ENCODE results near the gene PRSS8. TPM values are rescaled to one million over a fixed set of nuclear protein-coding genes. Genes with fewer than 3 reads are reported as not detected.

Gene PRSS8
- total RNA-seq, 1 donor from 2014 or later: 312 TPM

DNA sequence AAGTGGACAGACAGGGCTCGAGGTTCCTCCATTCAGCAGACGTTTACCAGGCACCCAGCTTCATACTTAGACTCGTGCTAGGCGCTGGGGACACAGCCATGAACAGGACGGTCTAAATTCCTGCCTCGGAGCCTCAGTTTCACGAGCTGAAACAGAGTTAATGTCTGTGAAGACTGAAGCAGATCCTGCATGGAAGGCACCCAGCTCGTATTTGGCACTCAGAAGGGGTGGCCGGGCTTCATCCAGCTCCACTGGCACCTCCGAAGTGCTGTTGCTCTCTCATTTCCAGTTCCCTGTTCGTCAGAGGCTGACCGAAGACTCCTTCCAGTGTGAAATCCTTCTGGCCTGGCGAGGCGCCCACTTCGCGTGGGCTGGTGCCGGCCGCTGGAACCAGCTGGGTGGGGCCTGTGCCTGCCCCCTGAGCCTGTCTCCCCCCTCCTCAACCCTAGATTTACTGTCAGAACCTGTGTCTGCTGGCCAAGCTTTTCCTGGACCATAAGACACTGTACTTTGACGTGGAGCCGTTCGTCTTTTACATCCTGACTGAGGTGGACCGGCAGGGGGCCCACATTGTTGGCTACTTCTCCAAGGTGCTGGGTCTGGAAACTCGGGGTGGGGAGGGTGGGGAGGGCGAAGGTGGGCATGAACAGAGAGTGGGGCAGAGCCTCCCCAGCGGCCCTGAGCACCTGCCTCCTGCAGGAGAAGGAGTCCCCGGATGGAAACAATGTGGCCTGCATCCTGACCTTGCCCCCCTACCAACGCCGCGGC is 5.8 kb downstream of the PRSS8 start:
- DNase-seq (ENCODE audit: low spot score): no peak

DNA sequence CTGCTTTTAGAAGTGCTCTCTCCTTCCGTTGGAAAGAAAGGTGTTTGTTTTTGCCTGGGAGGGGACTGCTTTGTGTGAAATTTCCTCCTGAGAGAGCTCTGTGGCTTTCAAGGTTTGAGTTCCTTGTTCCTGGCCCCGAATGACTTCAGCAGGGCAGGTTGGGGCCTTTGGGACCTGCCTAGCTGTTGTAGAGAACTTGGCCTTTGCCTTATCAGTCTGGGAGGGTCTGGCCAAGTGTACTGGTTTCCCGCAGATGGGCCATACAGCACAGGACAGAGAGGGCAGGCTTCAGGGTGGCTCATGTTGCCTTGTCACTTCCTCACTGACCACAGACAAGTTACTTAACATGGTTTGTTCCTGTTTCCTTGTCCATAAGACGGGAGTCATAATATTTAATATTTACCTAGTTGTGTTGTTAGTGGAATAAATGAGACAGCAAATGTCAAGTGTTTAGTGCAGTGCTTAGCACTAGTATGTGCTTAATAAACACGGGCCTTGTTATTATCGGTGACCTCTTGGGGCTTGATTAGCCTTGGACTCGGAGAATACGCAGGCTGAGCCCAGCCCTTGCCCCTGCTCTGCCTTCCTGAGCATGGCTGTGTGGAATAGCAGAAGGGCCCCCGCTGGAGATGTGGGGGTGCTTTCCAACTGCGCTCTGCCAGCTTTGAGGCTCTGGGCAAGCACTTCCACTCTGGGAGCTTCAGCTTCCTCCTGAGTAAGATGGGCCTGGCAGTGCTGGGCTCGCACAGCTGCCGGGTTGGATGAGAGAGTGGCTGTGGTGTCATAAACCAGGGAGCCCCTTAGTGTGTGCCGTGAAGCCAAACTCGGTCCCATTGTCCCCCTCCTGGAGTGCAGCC is 6.6 kb downstream of the PRSS8 start:
- peak; percentile 47 for DNase-seq (ENCODE audit: low spot score)

DNA sequence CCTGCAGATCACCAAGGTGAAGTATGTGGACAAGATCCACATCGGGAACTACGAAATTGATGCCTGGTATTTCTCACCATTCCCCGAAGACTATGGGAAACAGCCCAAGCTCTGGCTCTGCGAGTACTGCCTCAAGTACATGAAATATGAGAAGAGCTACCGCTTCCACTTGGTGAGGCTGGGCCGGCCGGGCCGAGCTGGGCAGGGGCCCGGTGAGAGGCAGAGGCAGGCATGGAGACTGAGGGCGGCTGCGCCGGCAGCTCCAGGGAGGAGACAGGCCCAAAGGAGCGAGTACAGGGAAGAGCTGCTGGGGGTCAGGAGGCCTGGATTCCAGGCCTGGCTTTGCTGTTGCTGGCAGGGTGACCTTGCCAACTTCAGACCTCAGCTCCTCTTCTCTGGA is 8.3 kb downstream of the PRSS8 start:
- no peak for DNase-seq (ENCODE audit: low spot score)

DNA sequence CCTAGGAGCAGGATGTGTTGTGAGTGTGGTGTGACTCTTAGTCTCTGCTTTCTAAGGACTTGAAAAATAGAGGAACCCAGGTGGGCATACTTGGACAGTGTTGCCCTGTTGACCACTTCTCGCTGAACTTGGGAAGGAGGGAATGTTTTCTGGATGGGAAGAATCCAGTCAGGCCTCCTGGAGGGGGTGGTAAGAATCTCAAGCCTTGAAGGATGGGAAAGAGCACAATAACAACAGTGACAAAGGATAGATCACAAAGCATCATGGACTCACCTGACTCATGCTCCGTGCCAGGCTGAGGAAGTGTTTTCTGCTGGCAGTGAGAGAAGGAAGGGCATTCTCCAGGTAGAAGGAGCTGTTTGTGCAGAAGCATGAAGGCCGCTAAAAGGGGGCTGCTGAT is 9.7 kb downstream of the PRSS8 start:
- no peak for DNase-seq (ENCODE audit: low spot score)

- DNase-seq (ENCODE audit: low spot score): no peak
Measured at GRCh38 chr16:31120129-31120528, 15.4 kb downstream of the PRSS8 start.

DNA sequence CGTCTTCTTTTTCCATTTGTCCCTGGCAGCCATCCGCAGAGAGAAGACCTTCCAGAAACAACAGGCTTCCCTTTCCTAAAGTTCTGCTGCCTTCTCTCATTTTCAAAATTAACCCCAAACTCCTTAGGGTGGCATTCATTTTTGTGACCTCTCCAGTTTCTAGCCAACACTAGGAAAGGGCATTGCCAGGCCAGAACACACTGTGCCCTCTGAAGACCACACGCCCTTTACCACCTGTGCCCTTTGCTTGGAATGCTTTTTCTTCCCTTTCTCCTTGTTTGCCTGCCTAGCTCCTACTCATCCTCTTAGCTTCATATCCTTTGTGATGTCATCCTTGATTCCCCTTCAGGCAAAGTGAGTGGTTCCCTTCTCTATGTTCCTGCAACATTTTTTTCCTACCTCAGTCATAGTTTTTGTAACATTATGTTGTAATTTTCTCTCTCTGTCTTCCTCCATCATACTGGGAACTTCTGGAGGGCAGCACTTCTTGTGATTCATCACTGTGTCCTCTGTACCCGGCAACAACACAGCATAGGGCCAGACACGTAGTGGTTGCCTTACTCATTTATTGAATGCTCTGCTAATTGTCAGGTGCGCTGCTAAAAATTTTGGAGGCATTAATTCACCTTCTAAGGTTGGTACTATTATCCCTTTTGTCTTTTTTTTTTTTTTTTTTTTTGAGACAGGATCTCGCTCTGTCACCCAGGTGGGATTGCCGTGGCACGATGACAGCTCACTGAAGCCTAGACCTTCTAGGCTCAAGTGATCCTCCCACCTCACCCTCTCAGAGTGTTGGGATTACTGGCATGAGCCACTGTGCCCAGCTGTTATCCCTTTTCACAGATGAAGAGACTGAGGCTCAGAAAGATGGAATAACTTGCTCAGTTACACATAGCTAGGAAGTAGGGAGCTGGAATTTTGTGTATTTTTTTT is 17.0 kb downstream of the PRSS8 start:
- no peak for DNase-seq (ENCODE audit: low spot score)

DNA sequence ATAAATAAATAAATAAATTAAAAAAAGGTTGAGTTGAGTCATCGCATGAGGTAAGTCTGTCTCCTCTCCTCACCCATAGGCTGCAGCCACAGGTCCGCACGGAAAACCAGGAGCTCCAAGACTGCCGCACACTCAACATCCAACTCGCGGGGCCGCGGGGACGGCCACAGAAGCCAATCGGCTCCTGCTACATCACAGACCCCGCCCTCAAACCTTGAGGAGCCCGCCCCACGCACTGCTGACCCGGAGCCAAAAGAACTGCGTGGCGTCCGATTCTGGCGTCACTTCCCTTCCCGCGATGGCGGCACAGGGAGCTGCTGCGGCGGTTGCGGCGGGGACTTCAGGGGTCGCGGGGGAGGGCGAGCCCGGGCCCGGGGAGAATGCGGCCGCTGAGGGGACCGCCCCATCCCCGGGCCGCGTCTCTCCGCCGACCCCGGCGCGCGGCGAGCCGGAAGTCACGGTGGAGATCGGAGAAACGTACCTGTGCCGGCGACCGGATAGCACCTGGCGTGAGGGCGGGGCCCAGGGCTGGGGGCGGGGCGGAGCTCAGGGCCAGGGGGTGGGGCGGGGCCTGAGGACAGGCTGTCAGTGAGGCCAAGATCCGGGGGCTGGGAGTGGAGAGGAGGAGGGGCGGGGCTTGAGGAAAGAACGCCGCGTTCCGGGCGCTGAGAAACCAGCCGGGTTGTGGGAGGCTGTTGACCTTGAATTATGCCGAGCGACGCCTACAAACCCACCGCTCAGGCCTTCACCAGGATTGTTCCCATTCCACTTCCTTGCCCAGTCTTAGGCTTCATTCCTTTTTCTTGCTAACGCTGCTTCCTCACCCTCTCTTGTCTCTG is 17.9 kb downstream of the PRSS8 start, which contains the start of gene KAT8:
TSS of gene KAT8 (plus strand) at position 281 of the 839 bp plus-strand sequence. CDS start at position 299, 18 bp downstream.
- DNase-seq (ENCODE audit: low spot score): peak; percentile 98

- DNase-seq (ENCODE audit: low spot score): no peak
Measured at GRCh38 chr16:31114468-31114867, 21.1 kb downstream of the PRSS8 start.

- DNase-seq (ENCODE audit: low spot score): no peak
Measured at GRCh38 chr16:31113121-31114120, 22.1 kb downstream of the PRSS8 start.

DNA sequence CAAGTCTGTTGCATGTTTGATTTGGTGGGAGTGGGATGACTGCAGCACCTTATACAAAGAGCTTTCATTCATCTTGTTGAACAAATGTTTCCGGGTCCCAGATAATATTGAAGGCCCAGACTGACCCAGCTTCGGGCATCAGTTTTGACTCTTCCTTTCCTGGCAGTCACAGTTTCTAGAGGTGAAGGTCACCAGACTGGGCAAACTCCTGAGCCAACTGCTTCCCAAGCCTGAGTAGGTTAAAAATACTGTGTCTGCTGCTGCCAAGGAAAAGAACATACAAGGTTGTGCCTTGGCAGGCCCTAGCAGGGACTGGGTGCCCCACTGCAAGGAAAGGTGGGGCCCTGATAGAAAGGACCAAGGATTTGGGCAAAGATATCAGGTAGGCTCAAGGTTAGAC is 22.8 kb downstream of the PRSS8 start:
- no peak for DNase-seq (ENCODE audit: low spot score)

DNA sequence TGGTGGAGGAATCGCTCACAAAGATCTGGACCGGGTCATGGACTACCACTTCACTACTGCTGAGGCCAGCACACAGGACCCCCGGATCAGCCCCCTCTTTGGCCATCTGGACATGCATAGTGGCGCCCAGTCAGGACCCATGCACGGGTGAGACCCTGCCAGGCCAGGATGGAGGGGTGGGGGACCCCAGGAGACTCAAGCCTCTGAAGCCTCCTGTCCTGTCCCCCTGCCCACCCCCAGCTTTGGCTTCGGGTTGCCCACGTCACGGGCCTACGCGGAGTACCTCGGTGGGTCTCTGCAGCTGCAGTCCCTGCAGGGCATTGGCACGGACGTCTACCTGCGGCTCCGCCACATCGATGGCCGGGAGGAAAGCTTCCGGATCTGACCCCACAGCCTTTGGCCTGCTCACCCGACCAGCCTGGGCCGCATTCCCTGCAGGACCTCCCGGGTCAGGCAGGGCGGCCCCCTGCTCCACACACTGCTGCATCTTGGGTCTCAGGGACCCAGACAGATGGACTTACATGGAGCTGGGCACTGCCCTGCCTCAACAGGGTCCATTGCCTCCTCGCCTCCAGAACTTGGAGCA is 23.6 kb downstream of the PRSS8 start:
- DNase-seq (ENCODE audit: low spot score): no peak

DNA sequence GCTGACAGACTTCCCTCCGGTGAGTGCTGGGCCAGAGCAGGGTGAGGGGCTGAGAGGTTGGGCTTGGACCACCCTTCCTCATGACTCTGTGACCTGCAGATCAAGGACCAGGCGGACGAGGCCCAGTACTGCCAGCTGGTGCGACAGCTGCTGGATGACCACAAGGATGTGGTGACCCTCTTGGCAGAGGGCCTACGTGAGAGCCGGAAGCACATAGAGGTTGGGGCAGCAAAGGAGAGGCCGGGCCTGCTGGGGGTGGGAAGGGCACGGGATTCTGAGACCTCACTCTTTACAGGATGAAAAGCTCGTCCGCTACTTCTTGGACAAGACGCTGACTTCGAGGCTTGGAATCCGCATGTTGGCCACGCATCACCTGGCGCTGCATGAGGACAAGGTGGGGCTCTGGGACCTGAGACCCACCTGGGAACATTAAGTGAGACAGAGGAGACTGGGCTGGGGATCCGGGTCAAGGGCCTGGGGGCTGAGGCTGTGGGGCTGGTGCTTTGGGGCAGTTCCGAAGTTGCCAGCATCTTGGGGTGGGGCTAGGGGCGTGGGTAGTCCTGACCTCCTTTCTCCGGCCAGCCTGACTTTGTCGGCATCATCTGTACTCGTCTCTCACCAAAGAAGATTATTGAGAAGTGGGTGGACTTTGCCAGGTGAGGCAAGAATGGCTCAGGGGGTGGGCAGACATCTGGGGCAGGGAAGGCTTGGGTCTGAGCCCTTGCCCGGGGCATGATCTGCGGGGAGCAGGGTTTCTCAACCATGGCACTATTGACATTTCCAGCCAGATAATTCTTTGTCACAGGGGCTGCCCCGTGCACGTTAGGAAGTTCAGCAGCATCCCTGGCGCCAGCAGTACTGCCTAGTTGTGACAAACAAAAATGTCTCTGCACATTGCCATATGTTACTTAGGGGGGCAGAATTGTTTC is 25.2 kb downstream of the PRSS8 start:
- no peak for DNase-seq (ENCODE audit: low spot score)

GRCh38 chr16:31109622-31110021 is 25.9 kb downstream of the PRSS8 start:
- DNase-seq (ENCODE audit: low spot score): no peak

DNA sequence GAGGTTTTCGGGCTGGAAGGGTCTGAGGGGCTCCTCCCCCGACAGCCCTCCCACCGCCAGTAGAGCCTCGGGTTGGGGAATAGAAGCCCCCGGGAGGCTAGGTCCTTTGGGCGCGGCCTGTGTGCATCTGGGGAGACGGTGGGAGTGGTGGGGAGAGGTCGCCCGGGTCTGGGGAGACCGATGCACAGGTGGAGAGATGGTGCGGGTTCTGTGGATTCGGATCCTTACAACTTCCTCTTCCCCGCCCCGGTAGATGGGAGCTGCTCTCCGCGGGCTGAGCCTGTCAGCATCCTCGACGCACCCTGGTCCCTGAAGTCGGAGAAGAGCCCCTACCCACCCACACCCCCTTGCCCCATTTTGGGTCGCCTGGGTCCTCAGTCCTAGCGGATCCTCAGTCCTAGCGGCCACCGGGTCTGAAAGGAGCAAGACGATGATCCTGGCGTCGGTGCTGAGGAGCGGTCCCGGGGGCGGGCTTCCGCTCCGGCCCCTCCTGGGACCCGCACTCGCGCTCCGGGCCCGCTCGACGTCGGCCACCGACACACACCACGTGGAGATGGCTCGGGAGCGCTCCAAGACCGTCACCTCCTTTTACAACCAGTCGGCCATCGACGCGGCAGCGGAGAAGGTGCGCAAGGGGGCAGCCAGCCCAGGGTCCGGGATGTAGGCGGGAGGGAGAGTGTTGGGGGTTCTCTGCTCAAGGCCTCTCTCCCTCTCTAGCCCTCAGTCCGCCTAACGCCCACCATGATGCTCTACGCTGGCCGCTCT is 26.6 kb downstream of the PRSS8 start:
- DNase-seq (ENCODE audit: low spot score): no peak

DNA sequence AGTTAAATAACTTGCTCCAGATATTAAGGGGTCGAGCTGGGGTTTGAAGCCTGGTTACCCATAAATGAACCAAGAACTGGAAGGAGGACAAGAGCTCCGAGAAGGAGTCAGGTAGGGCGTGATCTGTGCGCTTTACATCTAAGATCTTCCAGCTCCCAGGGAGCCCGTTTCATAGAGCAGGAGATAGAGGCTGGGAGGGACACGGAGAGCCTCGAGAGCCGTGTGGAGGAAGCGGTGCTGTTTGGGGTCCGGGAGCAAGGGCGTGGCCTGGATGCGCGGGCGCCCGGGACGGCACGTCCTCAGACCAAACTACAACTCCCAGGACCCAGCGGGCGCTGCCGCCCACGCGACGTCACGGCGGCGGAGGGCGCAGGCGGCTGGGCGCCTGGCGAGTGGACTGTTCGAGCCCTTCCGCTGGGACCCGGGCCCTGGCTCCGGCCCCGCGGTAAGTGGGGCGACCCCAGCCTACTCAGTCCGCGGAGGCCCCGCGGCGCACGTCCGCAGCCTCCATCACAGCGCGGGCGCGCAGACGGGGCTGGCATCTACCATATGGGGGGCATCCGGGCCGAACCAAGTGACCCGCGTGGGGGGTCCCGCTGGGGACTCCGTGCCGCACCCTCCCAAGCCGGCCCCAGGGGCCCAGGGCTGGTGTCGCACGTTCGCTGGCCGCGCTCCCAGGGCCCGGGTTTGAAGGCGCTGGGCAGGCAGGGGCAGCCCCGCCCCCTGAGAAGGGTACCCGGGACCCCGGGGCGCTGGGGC is 27.3 kb downstream of the PRSS8 start, which contains the start of gene BCKDK:
TSS of gene BCKDK (plus strand) at position 352 of the 759 bp plus-strand sequence. CDS start 838 bp downstream, outside the sequence.
- DNase-seq (ENCODE audit: low spot score): peak; percentile 60

DNA sequence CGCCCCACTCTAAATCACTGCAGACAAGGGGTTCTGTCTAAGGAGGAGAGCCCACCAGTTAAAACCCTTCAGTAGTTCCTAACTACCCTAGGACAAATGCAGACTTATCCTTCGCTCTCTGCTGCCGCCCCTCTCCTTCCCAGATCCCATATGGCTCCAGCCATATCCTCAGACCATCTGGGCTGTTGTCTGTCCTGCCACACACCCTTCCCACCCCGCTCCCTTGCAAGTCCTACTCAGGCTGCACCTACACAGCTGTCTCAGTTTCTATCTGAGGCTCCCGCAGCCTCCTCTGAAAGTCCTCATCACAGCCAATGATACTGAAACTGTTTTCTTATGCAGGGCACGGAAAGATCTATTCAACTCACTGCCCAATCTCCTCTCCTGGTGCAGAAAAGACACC is 28.1 kb downstream of the PRSS8 start:
- no peak for DNase-seq (ENCODE audit: low spot score)
